Heart left ventricle (tissue), 16 donors: Measurements from ENCODE around the gene IFNA5. TPM values are rescaled to one million over a fixed set of nuclear protein-coding genes. Genes with fewer than 3 reads are reported as not detected.

ENCODE experiments used
- ATAC-seq, 4 donors: fragments of 200-7000 bp; cut with Tn5 transposase; one replicate each; pipeline ENCODE4 v1.9.1; 2020 to 2022; ENCODE audit warnings: moderate library complexity in 4 of 4, mild to moderate bottlenecking in 3 of 4, moderate number of reproducible peaks in 1 of 4
- DNase-seq, 5 donors: peaks; one replicate each; pipeline ENCODE4 v3.0.0-alpha.2; 2020
- H3K27ac ChIP-seq, 12 donors: fragments of 200-600 bp; sonication (generic) in 4 of 12; one replicate each; pipeline versions ENCODE4 v1.5.0 to v1.8.0; 2016 to 2022; ENCODE audit warnings: mild to moderate bottlenecking in 2 of 12
- H3K27me3 ChIP-seq, 9 donors: fragments of 200-600 bp; sonication (generic) in 2 of 9; one replicate each; pipeline versions ENCODE4 v1.5.1 to v1.8.0; 2016 to 2022; ENCODE audit warnings: mild to moderate bottlenecking in 3 of 9
- H3K36me3 ChIP-seq, 9 donors: fragments of 200-600 bp; sonication (generic) in 2 of 9; one replicate each; pipeline versions ENCODE4 v1.5.0 to v1.8.0; 2018 to 2022; ENCODE audit warnings: mild to moderate bottlenecking in 2 of 9
- H3K4me1 ChIP-seq, 12 donors: fragments of 200-600 bp; sonication (generic) in 4 of 12; one replicate each; pipeline versions ENCODE4 v1.5.0 to v1.8.0; 2016 to 2022; ENCODE audit warnings: mild to moderate bottlenecking in 3 of 12
- H3K4me3 ChIP-seq, 12 donors: fragments of 200-600 bp; sonication (generic) in 4 of 12; one replicate each; pipeline versions ENCODE4 v1.5.0 to v1.8.0; 2017 to 2022; ENCODE audit warnings: mild to moderate bottlenecking in 9 of 12, moderate library complexity in 4 of 12
- H3K9me3 ChIP-seq, 12 donors: fragments of 200-600 bp; sonication (generic) in 4 of 12; one replicate each; pipeline versions ENCODE4 v1.5.0 to v1.8.0; 2016 to 2022; ENCODE audit warnings: mild to moderate bottlenecking in 1 of 12
- CTCF ChIP-seq, 12 donors: fragments of 200-600 bp; sonication (generic) in 4 of 12; IDR thresholded peaks; one replicate each; pipeline versions ENCODE4 v1.5.0 to v1.8.0; 2018 to 2022; ENCODE audit warnings: antibody characterized with exemption in 12 of 12, mild to moderate bottlenecking in 5 of 12
- POLR2A ChIP-seq, 2 donors: fragments of 450-650 bp; IDR thresholded peaks; one replicate each; pipeline ENCODE4 v1.6.1; 2017; ENCODE audit warnings: antibody characterized with exemption in 2 of 2, mild to moderate bottlenecking in 2 of 2, moderate library complexity in 2 of 2
- WGBS, 4 donors: extraction: QIAGEN DNeasy Blood & Tissue Kit in 2 of 4; methylation state at CpG; one replicate each; pipeline versions ENCODE4 v1.1.5 to v1.1.7; 2013 to 2018; 5-methylcytosine and 5-hydroxymethylcytosine counted together
- intact Hi-C, 10 donors: fragments of 100-400 bp; cut with DNase I; formaldehyde crosslinking; loops; one replicate each; pipeline versions ENCODE4 v1.11.1 to v1.14.2; 2022
- polyA plus RNA-seq, 2 donors: library from polyadenylated mRNA; stranded (reverse); fragments of 200-250 nt; gene quantifications; one replicate each; pipeline ENCODE4 v1.2.3, GENCODE V29; 2013
- total RNA-seq, 9 donors: library from RNA; depleted of rRNA in 2 of 9; stranded (reverse); fragments of >200 nt in 2 of 9; fragmentation: NEBNext Ultra II Directional in 3 of 9; extraction: Animal tissue kit (Norgen Biotek cat#: 25700) in 3 of 9; gene quantifications; one replicate each; pipeline versions ENCODE4 v1.1.0 to v1.2.4, GENCODE V29; 2016 to 2023
- donor health status: ischemic (EF 13 %, LVEDD 7.1; RV severe dilation, severe dysfunction).
- donor health status: healthy with polysubstance abuse.
- donor health status: DM: no; HTN: yes; CAD: no.
- donor health status: DM: no; HTN: no; CAD: no.
- donor health status: ischemic (EF 25% LVEDD 6.9; RV normal size, moderate dysfunction).
- donor health status: ischemic (EF 25% LVEDD 5.7; RV mildly dilated, moderate dysfunction).
- donor health status: healthy.
- donor health status: DM: yes; HTN: yes; CAD: no.
- donor health status: ischemic (EF 35%, LVEDD 5.7; RV mildly dilated, moderate dysfunction).
- donor health status: nonischemic (EF 11% LVEDD 7.7; RV severe dilation, severe dysfunction).
- donor health status: DM: yes; HTN: yes; CAD: no.
- donor health status: PGD.
- donor health status: ischemic (EF 29% LVEDD 5.4; RV normal size, mild dysfunction).
- donor health status: nonischemic (EF 23%, LVEDD 6.1; RV moderate dilation, normal function).

Gene IFNA5
- total and polyA plus RNA-seq, 11 donors = not detected

- Histone ChIP-seq H3K4me1 (peaks cover 0 to 8% (median 0%) of the 10 kb centered on the region in 12 donors), H3K4me3 (no peak overlapping the region), H3K27me3 (no peaks in the 10 kb centered on the region), H3K9me3 (no peaks in the 10 kb centered on the region), H3K36me3 (peaks cover 0 to 48% (median 36%) of the 10 kb centered on the region in 9 donors), H3K27ac (peak overlapping the region in 1 of 12 donors; percentile 5)
- ATAC-seq (no peak), DNase-seq (no peak)
- TF ChIP-seq POLR2A (IDR thresholded peaks at IDR 0.05) (no peak), CTCF (IDR thresholded peaks at IDR 0.05) (no peak)
- WGBS, 4 donors = 65 to 78% (median 70%) methylated on average over 2 of the region's 2 CpGs
- intact Hi-C loops = loop anchor here in 3 of 10 donors (5.0 to 10.0 kb wide), 4 partner anchors 64 to 472 kb away; partner anchors contain the start of gene IFNA2 (in 1 of the 3)
These were observed 15.4 kb upstream of the IFNA5 start for GRCh38 chr9:21320465-21320864.

- WGBS, 4 donors = 17 to 20% (median 19%) methylated on average over 7 of the region's 7 CpGs
- TF ChIP-seq POLR2A (IDR thresholded peaks at IDR 0.05) = no peak
- peak; percentile 43 to 81 (median 64) for TF ChIP-seq CTCF (IDR thresholded peaks at IDR 0.05)
- peak in 3 of 4 donors; percentile 70 to 83 (median 74) for ATAC-seq
- H3K27me3 ChIP-seq = no peaks in the 10 kb centered on the region
- H3K9me3 ChIP-seq = no peaks in the 10 kb centered on the region
- peak in 1 of 5 donors; percentile 10 for DNase-seq
- H3K27ac ChIP-seq = no peak overlapping the region
- no peak overlapping the region for H3K4me3 ChIP-seq
- intact Hi-C loops = loop anchor here in 6 of 10 donors (2.0 to 5.0 kb wide), 4 partner anchors 79 to 474 kb away; no protein-coding TSS in a partner anchor
- H3K36me3 ChIP-seq = peaks cover 0 to 31% (median 22%) of the 10 kb centered on the region in 9 donors
- peaks cover 0 to 8% (median 0%) of the 10 kb centered on the region in 12 donors for H3K4me1 ChIP-seq
These were observed 13.1 kb upstream of the IFNA5 start for GRCh38 chr9:21317956-21318923.

- H3K27ac ChIP-seq = no peak overlapping the region
- no peaks in the 10 kb centered on the region for H3K27me3 ChIP-seq
- TF ChIP-seq CTCF (IDR thresholded peaks at IDR 0.05) (no peak), POLR2A (IDR thresholded peaks at IDR 0.05) (no peak)
- intact Hi-C loops = loop anchor here in 5 of 10 donors (5.0 kb wide), 3 partner anchors 80 to 475 kb away; no protein-coding TSS in a partner anchor
- H3K4me1 ChIP-seq = peaks cover 0 to 8% (median 0%) of the 10 kb centered on the region in 12 donors
- no peak overlapping the region for H3K4me3 ChIP-seq
- DNase-seq = no peak
- H3K9me3 ChIP-seq = no peaks in the 10 kb centered on the region
- peaks cover 0 to 17% (median 10%) of the 10 kb centered on the region in 9 donors for H3K36me3 ChIP-seq
- WGBS, 4 donors = 21 to 29% (median 25%) methylated on average over 3 of the region's 3 CpGs
- ATAC-seq = no peak
These were observed 11.7 kb upstream of the IFNA5 start for GRCh38 chr9:21316860-21317259.
